ENCODE data around the gene APCDD1.

Gene APCDD1

DNA sequence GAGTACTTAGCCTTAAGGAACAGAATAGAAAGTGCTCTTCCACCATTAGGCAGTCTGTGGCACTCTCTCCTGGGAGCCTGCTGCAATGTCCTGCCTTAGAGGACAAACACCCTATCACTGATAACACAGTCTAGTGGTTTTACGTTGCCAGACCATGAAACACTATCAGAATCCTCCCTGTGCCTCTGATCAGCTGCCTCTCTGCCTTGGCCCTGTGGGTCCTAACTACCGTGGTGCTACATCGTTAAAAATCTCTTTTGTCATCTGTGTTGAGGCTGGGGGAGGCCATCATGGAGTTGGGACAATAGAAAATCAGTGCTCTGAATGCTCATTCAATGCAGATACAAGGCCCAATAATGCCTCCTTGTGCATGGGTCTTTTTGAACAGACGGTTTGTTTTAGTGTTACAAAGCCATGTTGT lies 11.9 kb upstream of the APCDD1 start:
- Histone ChIP-seq H3K36me3 (ENCODE audit: insufficient read depth, low read length) (no peaks in the 10 kb centered on the region), H3K4me2 (ENCODE audit: insufficient read depth, low read length) (no peak overlapping the region), H3K9ac (ENCODE audit: low read depth, low read length) (no peak overlapping the region), H3K9me3 (ENCODE audit: insufficient read depth, low read length, severe bottlenecking) (no peaks in the 10 kb centered on the region), H3K27ac (ENCODE audit: low read length) (no peak overlapping the region), H3K79me2 (ENCODE audit: insufficient read depth, low read length) (no peaks in the 10 kb centered on the region), H3K4me3 (ENCODE audit: low read depth in 1 of 2, low read length in 2 of 2) (no peak overlapping the region), H4K20me1 (ENCODE audit: insufficient read depth, low read length) (no peaks in the 10 kb centered on the region), H3K27me3 (ENCODE audit: insufficient read depth, low read length, poor library complexity) (no peaks in the 10 kb centered on the region), H3K4me1 (ENCODE audit: insufficient read depth, low read length) (no peaks in the 10 kb centered on the region), H2AFZ (ENCODE audit: low read depth, low read length) (no peak overlapping the region)
- DNase-seq, result no peak
- ATAC-seq (ENCODE audit: insufficient read depth, low read depth), result no peak
- TF ChIP-seq, protein P1, sequence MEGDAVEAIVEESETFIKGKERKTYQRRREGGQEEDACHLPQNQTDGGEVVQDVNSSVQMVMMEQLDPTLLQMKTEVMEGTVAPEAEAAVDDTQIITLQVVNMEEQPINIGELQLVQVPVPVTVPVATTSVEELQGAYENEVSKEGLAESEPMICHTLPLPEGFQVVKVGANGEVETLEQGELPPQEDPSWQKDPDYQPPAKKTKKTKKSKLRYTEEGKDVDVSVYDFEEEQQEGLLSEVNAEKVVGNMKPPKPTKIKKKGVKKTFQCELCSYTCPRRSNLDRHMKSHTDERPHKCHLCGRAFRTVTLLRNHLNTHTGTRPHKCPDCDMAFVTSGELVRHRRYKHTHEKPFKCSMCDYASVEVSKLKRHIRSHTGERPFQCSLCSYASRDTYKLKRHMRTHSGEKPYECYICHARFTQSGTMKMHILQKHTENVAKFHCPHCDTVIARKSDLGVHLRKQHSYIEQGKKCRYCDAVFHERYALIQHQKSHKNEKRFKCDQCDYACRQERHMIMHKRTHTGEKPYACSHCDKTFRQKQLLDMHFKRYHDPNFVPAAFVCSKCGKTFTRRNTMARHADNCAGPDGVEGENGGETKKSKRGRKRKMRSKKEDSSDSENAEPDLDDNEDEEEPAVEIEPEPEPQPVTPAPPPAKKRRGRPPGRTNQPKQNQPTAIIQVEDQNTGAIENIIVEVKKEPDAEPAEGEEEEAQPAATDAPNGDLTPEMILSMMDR (IDR thresholded peaks at IDR 0.05; ENCODE audit: borderline replicate concordance, extremely low read depth, low read length, poor library complexity, severe bottlenecking), result no peak
- no peak for TF ChIP-seq EZH2 (IDR thresholded peaks at IDR 0.05; ENCODE audit: borderline replicate concordance, low read depth, low read length, severe bottlenecking)

DNA sequence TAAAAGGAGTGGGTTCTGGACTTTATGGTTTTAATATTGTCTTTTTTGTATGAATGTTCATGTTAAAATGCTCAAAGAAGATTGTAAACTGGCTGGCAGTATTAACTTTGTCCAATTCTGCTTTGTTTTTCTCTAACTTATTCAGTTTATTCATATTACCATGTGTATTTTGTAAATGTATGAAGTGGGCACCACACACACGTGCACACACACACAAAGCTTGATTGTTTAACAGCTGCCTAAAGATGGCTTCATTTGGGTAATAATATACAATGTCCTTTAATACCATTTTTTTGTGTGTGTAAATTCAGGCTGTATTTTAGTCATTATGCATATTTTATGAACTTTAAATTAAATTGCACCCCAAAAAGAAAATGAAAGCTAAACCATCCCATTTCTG lies 11.4 kb upstream of the APCDD1 start:
- no peak overlapping the region for H3K27ac ChIP-seq (ENCODE audit: low read length)
- no peak for DNase-seq
- no peaks in the 10 kb centered on the region for H3K9me3 ChIP-seq (ENCODE audit: insufficient read depth, low read length, severe bottlenecking)
- no peak overlapping the region for H2AFZ ChIP-seq (ENCODE audit: low read depth, low read length)
- H3K9ac ChIP-seq (ENCODE audit: low read depth, low read length), result no peak overlapping the region
- no peaks in the 10 kb centered on the region for H3K27me3 ChIP-seq (ENCODE audit: insufficient read depth, low read length, poor library complexity)
- no peak for ATAC-seq (ENCODE audit: insufficient read depth, low read depth)
- no peak overlapping the region for H3K4me2 ChIP-seq (ENCODE audit: insufficient read depth, low read length)
- H3K79me2 ChIP-seq (ENCODE audit: insufficient read depth, low read length), result no peaks in the 10 kb centered on the region
- H3K36me3 ChIP-seq (ENCODE audit: insufficient read depth, low read length), result no peaks in the 10 kb centered on the region
- H4K20me1 ChIP-seq (ENCODE audit: insufficient read depth, low read length), result no peaks in the 10 kb centered on the region
- no peaks in the 10 kb centered on the region for H3K4me1 ChIP-seq (ENCODE audit: insufficient read depth, low read length)
- H3K4me3 ChIP-seq (ENCODE audit: low read depth in 1 of 2, low read length in 2 of 2), result no peak overlapping the region
- TF ChIP-seq, protein P1 (IDR thresholded peaks at IDR 0.05; ENCODE audit: borderline replicate concordance, extremely low read depth, low read length, poor library complexity, severe bottlenecking), result no peak
- no peak for TF ChIP-seq EZH2 (IDR thresholded peaks at IDR 0.05; ENCODE audit: borderline replicate concordance, low read depth, low read length, severe bottlenecking)

DNA sequence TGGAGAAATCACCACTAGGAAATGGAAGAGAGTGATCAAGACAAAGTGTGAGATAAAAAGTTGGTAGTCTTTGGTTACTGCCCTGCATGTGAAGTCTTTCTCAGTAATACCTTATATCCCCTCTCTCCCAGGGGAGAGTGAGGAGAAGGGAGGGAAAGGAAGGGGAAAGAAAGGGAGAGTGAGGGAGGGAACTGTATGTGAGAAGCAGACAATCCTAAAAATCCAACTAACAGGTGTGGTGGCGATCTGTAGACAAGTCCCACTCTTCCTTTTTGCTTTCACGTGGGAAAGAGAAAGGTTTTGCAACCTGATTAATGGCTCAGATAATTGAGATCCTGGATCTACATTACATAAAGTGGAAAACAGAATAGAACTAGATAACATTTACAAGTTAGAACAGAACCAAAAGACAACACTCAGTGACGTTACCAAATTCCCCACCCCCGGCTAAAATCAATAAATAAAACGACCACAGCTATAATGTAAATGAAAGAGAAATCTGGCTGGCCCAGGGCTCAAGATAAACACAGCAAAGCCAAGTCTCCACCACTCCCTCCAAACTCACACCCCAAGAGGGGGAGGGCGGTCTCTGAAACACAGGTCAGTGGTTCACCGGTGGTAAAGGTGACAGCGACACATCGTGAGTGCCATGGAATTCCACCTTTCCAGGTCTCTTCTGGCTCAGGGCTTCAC lies 10.0 kb upstream of the APCDD1 start:
- DNase-seq, result no peak
- H2AFZ ChIP-seq (ENCODE audit: low read depth, low read length), result no peak overlapping the region
- no peak overlapping the region for H3K4me2 ChIP-seq (ENCODE audit: insufficient read depth, low read length)

More for the DNA sequence above, 10.0 kb upstream of the APCDD1 start:
- Histone ChIP-seq H3K79me2 (ENCODE audit: insufficient read depth, low read length) (no peaks in the 10 kb centered on the region), H3K36me3 (ENCODE audit: insufficient read depth, low read length) (no peaks in the 10 kb centered on the region), H3K4me3 (ENCODE audit: low read depth in 1 of 2, low read length in 2 of 2) (no peak overlapping the region), H3K9me3 (ENCODE audit: insufficient read depth, low read length, severe bottlenecking) (no peaks in the 10 kb centered on the region), H3K27ac (ENCODE audit: low read length) (no peak overlapping the region), H3K9ac (ENCODE audit: low read depth, low read length) (no peak overlapping the region), H3K4me1 (ENCODE audit: insufficient read depth, low read length) (no peaks in the 10 kb centered on the region), H4K20me1 (ENCODE audit: insufficient read depth, low read length) (no peaks in the 10 kb centered on the region), H3K27me3 (ENCODE audit: insufficient read depth, low read length, poor library complexity) (peaks cover under 1% of the 10 kb centered on the region)
- no peak for ATAC-seq (ENCODE audit: insufficient read depth, low read depth)
- TF ChIP-seq EZH2 (IDR thresholded peaks at IDR 0.05; ENCODE audit: borderline replicate concordance, low read depth, low read length, severe bottlenecking), result no peak
- TF ChIP-seq, protein P1 (IDR thresholded peaks at IDR 0.05; ENCODE audit: borderline replicate concordance, extremely low read depth, low read length, poor library complexity, severe bottlenecking), result no peak
